SHP77 (cell line): Measurements from ENCODE around the gene SNX5.

Source experiments
- DNase-seq, 2 experiments: peaks; one replicate each; lab custom pipeline; 2025; lab: John Stamatoyannopoulos, UW

Gene SNX5

DNA sequence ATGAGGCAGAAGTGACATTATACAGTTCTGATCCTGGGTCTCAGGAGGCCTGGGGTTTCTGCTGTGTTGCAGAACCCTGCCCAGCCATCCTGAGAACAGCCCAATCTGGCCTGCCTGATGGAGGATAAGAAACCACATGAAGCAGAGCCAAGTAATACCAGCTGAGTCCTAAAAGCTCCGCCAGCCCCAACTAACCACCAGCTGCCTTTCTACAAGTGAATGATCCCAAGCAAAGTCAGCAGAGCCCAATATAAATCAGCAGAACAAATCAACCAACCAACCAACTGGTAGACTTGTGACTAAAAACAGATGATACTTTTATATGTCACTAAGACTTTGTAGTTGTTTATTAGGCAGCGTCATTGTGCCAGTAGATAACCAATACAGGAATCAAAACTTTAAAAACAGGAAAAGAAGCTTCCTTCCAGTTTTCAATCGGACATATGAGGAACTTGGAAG lies 52.1 kb downstream of the SNX5 start:
- DNase-seq = no peak

GRCh38 chr20:17914957-17915356 lies 53.6 kb downstream of the SNX5 start:
- DNase-seq = no peak

GRCh38 chr20:17912916-17913315 lies 55.7 kb downstream of the SNX5 start:
- no peak for DNase-seq

DNA sequence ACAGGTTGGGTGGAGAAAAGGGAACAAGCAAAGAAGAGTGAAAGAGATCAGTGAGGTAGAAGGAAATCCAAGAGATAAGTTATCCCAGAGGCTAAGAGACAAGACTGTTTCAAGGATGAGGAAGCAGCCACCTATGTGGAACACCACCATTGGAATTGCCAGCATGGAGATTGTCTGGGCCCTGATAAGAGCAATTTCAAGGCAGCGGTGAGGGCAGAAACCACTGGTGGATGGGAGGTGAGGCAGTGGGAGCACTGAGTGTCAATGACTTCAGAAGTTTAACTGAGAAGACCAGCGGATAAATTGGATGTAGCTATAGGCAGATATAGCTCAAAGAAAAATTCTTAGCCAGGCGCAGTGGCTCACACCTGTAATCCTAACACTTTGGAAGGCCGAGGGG lies 56.7 kb downstream of the SNX5 start:
- DNase-seq = no peak

GRCh38 chr20:17910828-17911294 lies 57.7 kb downstream of the SNX5 start:
- DNase-seq = no peak

- DNase-seq = no peak
Observed at GRCh38 chr20:17909869-17910321, 58.7 kb downstream of the SNX5 start.

DNA sequence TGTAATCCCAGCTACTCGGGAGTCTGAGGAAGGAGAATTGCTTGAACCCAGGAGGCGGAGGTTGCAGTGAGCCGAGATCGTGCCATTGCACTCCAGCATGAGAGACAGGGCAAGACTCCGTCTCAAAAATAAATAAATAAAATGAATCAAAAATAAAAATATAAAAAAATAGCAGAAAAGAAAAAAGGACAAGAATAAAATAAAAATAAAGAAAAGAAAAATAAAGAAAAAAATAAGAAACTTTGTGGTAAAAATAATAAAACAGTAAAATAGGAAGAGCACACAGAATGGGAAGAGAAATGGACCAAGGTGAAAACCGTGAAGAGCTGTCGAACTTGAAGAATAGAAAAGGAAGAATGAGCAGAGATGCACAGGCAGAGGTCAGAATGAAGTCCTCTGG lies 63.0 kb downstream of the SNX5 start:
- DNase-seq = no peak

DNA sequence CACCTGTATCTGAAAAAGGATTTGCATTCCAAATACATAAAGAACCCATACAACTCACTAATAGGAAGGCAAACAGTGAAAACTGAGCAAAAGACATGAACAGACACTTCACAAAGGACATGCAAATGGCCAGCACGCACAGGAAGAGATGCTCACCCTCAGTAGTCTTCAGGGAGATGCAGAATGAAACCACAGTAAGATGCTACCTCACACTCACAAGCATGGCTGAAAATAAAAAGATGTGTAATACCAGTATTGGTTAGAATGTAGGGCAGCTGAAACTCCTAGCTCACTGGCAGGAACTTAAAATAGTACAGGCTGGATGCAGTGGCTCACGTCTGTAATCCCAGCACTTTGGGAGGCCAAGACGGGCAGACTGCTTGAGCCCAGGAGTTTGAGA lies 64.6 kb downstream of the SNX5 start:
- DNase-seq = no peak

DNA sequence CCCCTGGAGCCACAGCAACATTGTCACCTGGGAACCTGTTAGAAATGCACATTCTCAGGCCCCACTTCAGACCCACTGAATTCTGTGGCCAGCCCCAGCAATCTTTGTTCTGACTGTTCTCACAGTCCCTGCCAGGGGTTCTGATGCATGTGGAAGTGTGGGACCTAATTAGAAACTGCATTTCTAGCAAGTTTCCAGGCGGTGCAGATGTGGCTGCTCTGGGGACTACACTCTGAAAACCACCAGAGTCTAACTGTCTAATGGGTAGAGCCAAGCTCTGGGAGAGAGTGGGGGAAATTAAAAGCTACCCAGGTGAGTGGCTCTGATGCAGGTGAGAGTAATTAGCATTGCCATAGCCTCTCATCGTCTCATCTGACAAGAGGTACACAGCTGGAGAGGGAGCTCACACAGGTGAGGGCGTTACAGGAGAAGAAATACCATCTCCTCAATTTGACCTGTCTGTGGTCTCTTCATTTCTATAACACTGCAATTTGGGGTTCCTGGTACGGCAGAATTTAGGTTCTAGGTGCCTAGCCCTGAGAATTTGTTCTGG lies 66.0 kb downstream of the SNX5 start:
- no peak for DNase-seq

GRCh38 chr20:17901971-17902370 lies 66.6 kb downstream of the SNX5 start:
- no peak for DNase-seq

DNA sequence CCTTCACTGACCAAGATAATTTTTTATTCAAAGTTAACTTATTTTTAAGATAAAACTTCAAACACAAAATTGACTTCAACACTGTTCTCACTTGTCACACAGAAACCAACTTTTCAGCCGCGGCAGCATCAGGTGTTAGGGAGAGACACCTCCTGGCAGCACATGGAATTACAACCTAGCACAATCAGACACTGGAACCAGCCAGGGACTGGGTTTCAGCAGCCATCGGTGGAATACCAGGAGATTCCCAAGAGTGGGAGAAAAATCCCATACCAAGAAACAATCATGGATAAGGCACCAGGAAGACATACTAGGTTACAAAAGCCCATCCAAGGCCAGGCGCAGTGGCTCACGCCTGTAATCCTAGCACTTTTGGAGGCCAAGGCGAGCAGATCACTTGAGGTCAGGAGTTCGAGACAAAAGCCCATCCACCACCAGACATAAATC lies 70.0 kb downstream of the SNX5 start:
- DNase-seq = peak; percentile 36 to 63

DNA sequence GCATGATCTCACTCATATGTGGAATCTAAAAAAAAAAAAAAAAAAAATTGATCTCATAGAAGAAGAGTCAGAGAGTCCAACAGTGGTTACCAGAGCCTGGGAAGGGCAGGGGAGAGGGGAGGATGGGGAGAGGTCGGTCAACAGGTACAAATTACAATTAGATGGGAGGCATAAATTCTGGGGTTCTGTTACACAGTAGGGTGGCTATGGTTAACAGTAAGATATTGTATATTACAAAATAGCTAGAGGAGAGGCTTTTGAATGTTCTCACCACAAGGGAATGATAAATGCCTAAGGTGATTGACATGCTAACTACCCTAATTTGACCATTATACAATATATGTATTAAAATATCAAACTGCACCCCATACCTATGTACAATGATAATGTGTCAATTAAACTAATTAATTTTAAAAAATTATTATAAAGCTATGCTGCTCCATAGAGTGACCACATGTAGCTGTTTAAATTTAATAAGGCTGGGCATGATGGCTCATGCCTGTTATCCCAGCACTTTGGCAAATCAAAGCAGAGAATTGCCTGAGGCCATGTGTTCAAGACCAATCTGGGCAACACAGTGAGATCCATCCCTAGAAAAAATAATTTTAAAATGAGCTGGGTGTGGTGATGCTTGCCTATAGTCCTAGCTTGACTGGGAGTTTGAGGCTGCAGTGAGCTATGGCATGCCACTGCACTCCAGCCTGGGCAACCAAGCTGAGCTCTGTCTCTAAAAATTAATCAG lies 70.9 kb downstream of the SNX5 start:
- no peak for DNase-seq

DNA sequence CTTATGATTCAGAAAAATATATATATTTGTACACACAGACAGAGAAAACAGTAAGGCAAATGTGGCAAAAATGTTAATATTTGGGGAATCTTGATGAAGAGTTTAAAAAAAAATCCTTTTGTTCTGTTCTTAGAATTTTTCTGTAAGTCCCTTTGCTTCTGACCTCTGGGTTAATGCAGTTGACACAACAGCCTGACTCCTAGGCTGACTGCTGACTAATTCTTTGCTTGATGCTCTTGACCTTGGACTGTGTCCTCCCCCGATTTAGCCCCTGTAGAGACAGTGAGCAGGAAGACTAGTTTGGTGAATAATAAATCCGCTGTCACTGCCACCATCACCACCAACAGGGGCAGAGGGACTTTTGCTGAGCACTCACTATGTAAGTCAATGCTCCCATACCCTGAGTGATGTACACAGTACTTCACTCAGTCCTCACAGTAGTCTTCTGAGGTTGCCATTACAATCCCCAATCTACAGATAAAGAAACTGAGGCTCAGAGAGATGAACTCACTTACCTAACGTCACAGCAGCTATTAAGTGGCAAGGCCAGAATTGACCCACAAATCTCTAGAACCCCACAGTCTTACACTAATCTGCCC lies 71.7 kb downstream of the SNX5 start:
- DNase-seq = peak in 1 of 2 experiments; percentile 21

DNA sequence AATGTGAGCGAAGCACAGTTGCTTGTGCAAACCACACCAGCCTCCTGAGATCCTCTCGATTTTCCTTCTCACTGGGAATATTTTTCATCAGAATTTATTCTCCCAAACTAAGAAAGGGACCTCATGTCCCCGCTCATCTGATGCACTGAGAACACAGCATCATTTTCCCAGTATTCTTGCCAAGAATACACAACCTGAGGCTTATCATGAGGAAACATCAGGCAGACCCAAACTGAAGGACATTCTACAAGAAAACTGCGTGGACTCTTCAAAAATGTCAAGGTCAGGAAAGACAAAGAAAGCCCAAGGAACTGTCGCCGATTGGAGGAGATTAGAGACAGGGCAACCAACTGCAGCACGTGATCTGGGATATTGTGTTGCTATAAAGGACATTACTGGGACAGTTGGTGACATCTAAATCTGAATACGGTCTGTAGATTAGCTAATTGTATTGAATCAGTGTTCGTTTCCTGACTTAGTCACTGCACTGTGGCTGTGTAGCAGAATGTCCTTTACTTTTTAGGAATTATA lies 72.3 kb downstream of the SNX5 start:
- no peak for DNase-seq

- DNase-seq = no peak
Observed at GRCh38 chr20:17895641-17896171, 72.9 kb downstream of the SNX5 start.

GRCh38 chr20:17893445-17893844 lies 75.1 kb downstream of the SNX5 start:
- DNase-seq = no peak

GRCh38 chr20:17892189-17892938 lies 76.2 kb downstream of the SNX5 start:
- DNase-seq = no peak
